H1 (cell line): Measurements from ENCODE around the gene AMER2. TPM values are rescaled to one million over a fixed set of nuclear protein-coding genes. Genes with fewer than 3 reads are reported as not detected.

Source experiments
- ATF3 ChIP-seq: IDR thresholded peaks from 2 replicates; pipeline ENCODE4 v1.6.1; 2011; ENCODE audit warnings: low read depth, mild to moderate bottlenecking, low read length; ENCODE audit not compliant: insufficient read depth
- SAP30 ChIP-seq: fragments of 300-600 bp; sonication (generic); IDR thresholded peaks from 2 replicates; pipeline ENCODE4 v1.7.1; 2012; ENCODE audit warnings: low read length, moderate library complexity, mild to moderate bottlenecking, inconsistent platforms; ENCODE audit not compliant: insufficient read depth, insufficient replicate concordance
- SIRT6 ChIP-seq: IDR thresholded peaks from one replicate; pipeline ENCODE4 v1.7.1; 2012; ENCODE audit warnings: low read length, inconsistent platforms
- SIX5 ChIP-seq: IDR thresholded peaks from 2 replicates; pipeline ENCODE4 v1.6.1; 2011; ENCODE audit warnings: mild to moderate bottlenecking, low read depth, low read length
- SP2 ChIP-seq: IDR thresholded peaks from 2 replicates; pipeline ENCODE4 v1.6.1; 2012; ENCODE audit warnings: mild to moderate bottlenecking, low read length, inconsistent platforms
- SP4 ChIP-seq: IDR thresholded peaks from 2 replicates; pipeline ENCODE4 v1.6.1; 2012; ENCODE audit warnings: low read length, inconsistent platforms
- polyA plus RNA-seq, 7 experiments: library from polyadenylated mRNA; depleted of rRNA in 3 of 7; stranded (reverse) in 5 of 7; unstranded in 2 of 7; fragments of >200 nt in 5 of 7; fragments of 200-250 nt in 2 of 7; gene quantifications; 1 replicate in 5 of 7; 2 replicates in 1 of 7; 4 replicates in 1 of 7; pipeline versions ENCODE4 v1.2.1 to v1.2.3, GENCODE V29; 2011 to 2013; ENCODE audit warnings: missing spikeins in 2 of 7, mixed read lengths in 2 of 7
- total RNA-seq: library from RNA; stranded (reverse); fragmentation: NEBNext Ultra II Directional; extraction: Animal tissue kit (Norgen Biotek cat#: 25700); gene quantifications from 2 replicates; pipeline ENCODE4 v1.2.1, GENCODE V29; 2021

Gene AMER2
- total and polyA plus RNA-seq, 2 of the 8 experiments (the other 6 are each of a cell fraction or from before 2014, with no cell fraction given), result 0.14 to 0.50 TPM

DNA sequence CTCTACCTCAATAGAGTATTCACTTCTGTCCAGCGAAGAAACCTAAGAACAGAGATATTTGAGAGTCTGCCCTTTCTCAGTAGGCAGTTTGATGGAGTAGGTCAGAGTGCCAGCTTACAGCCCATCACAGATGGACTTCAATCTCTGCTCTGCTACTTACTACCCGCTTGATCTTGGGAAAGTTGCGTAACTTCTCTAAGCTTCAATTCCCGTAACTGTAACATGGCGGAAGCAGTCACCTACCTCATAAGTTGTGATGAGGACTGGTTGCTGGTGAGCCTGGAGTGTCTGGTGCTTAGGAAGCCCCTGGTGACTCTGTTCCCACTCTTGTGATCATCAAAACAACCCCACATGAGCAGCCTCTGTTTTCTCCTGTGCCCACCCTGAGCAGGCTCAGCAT lies 31.0 kb downstream of the AMER2 start (continued):
- TF ChIP-seq SP4, result no peak
- no peak for TF ChIP-seq SAP30
- no peak for TF ChIP-seq ATF3
- no peak for TF ChIP-seq SP2
- no peak for TF ChIP-seq SIRT6
- TF ChIP-seq SIX5, result no peak
